NCI-H2029 treated with DMSO at 0.1 percent for 48 hours (cell line): ENCODE data around the gene CCDC192.

Experiments
- DNase-seq: peaks from one replicate; lab custom pipeline; 2025; lab: John Stamatoyannopoulos, UW

The CCDC192 gene

GRCh38 chr5:127985811-127986325 is 282.7 kb downstream of the CCDC192 start:
- DNase-seq = no peak

DNA sequence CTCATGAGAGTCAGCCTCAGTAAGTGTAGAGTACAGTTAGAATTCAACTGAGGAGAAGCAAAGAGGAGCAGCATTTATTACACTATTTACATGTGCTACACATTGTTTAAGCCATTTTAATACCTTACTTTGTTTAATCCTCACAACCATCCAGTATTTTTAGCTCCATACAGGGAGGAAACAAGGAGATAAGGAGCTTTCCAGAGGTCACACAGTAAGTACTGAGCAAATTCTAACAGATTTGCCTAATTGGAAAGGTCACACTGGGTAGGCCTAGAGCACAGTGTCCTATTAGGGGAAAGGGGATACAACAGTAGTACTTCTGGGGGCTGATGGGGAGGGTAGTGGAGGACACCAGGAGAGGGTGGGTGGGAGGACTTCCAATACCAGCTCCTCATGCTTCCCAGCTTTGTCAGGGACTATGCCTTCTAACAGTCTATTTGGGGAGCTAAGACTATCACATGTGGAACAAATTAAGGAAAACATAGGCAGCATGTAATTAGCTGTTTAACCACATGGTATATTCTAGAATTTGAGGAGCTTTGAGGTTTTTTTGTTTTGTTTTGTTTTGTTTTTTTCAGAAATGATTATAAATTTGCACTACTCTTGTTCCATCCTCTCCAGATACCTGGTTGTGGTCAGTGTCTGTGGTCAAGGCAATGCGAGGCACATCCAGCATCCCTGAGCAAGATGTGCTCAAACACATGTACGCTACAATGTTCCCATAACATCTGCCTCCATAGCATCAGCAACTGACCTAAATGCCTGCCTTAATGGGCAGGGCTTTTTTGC is 284.4 kb downstream of the CCDC192 start:
- DNase-seq = no peak

DNA sequence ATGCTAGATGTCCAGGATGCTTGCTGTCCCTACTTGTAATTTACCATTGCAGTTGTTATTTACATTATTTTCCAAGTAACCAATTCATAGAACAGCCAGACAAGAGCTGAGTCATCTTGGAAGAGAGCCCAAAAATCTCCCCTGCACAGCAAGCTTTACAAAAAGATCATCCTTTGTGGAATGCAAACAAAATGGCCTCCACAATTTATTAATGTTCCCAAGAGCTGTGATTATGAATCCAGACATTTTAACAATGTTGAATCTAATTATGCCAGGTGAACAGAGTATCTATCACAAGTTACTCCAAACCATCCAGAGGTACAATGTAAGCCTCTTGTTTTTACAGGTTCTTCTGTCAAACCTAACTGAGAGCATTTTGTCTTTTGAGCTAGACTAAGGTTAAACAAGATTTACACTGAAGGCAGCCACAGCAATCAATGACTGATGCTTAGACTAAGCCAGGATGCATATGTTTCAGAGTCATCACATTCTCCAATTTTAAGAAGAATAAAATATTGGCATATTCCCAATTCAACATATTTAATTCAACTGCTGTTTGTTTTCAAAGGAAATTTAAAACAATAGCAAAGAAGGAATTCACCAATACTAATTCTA is 285.1 kb downstream of the CCDC192 start:
- no peak for DNase-seq
